Midbrain (tissue), 1 donor: ENCODE results near the gene GLUD1.
"Not testable (repeated sequence)": the region's sequence is repeated elsewhere in the genome, so short reads cannot be mapped to it uniquely, and the experiment has no call there.

ENCODE experiments used
- DNase-seq: peaks from one replicate; lab custom pipeline; 2025; lab: John Stamatoyannopoulos, UW

The GLUD1 gene

DNA sequence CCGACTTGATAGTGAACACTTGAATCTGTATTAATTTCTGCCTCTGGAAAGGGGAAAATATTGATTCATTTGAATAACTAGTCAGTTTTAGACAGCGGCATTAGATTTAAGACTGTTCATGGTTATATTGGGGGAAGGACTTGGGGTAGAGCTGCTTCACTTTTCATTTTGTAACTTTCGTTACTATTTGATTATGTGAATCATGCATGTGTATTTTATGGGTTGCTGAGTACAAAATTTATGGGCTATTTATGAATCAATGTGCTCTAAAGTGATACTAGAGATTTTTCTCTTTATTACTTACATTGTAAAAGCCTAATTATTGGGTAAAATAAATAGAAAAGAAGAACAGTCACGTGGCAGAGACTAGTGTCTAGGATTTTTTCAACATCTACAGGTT lies 4.9 kb downstream of the GLUD1 start:
- peak; percentile 13 for DNase-seq

GRCh38 chr10:87085537-87085936 lies 9.1 kb downstream of the GLUD1 start:
- DNase-seq: no peak

GRCh38 chr10:87084291-87084782 lies 10.3 kb downstream of the GLUD1 start:
- DNase-seq: not testable (repeated sequence)

DNA sequence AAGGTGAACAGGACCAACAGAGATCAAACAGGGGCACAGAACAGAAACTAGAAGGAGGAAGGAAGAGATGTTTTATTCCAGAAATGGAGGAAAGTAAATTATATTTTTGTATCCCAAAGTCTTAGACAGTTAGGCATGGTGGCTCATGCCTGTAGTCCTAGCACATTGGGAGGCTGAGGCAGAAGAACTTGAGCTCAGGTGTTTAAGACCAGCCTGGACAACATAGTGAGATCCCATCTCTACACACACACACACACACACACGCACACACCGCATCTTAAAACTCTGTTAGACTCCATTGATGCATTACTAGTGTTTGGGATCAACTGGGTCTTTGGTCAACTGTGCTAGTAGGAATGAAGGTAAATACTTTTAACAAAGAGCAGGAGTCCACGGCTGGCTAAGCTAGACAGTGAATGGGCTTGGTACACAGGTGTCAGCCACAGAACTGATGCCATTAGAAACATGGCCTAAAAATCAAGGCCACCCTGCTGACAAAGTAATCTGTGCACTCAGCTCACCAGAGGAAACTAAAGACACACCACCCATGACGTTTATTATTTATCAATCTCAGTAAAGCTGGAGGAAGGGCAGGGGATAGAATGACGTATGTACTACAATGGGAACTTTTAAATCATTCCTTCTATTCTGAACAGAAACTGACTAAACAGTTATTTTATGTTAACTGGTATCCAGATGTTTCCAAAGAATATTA lies 10.9 kb downstream of the GLUD1 start:
- DNase-seq: not testable (repeated sequence)

DNA sequence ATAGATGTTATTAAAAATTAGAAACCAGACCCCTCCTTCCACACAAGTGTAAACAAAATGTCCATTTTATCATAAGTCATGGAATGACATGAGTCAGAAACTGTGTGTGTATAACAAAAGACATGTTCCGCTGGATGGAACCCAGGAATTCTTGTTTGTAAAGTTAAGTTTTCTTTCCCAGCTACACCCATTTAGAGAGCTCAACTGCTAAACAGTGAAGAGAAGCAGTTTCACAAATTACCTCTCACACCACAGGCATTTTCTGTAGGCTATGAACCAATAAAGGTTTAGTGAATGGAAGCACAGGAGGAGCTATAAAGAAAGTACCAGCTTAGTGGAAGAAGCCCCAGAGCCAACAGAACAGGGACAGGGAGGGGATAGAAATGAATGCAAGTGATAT lies 12.4 kb downstream of the GLUD1 start:
- DNase-seq: not testable (repeated sequence)

GRCh38 chr10:87081574-87081973 lies 13.1 kb downstream of the GLUD1 start:
- DNase-seq: not testable (repeated sequence)

- not testable (repeated sequence) for DNase-seq
These were observed 14.0 kb downstream of the GLUD1 start for GRCh38 chr10:87080621-87081020.

- DNase-seq: no peak
These were observed 15.4 kb downstream of the GLUD1 start for GRCh38 chr10:87079106-87079836.

GRCh38 chr10:87076421-87076820 lies 18.2 kb downstream of the GLUD1 start:
- DNase-seq: not testable (repeated sequence)

- no peak for DNase-seq
These were observed 22.2 kb downstream of the GLUD1 start for GRCh38 chr10:87072449-87072848.

DNA sequence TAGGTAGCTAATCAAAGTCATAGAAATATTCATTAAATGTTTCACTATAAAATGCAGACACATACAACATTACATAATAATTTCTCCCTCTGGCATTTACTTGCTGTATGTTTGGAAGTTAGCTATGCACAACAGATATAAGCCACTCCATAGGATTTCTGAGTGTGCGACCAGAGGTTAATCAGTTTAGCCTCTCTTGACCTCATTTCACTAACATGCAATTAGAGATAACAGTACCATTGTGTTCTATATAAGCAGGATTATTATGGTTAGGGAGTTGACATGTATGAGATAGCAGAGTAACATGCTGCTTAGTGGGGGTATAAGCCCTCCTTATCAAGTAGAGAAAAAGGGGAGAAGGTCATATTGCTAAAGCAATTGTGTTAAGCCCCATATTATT lies 26.4 kb downstream of the GLUD1 start:
- DNase-seq: no peak

DNA sequence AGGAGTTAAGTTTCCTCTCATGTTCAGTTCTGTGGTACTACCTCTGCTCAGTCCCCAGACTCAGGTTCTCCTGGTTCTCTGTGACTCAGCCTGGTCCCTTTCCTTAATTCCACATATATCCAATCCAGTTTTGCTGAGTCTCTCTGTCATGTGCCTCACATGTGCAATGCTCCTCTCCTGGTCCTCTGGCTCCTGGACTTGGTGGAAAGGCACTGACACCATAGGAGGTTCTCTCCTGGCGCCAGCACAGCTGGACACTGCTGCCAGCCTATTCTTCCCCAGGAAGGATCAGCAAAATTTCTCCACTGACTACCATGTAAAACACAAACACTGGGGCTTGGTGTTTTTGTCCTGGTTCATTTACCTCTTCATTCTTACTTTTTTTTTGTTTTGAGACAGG lies 27.8 kb downstream of the GLUD1 start:
- no peak for DNase-seq

DNA sequence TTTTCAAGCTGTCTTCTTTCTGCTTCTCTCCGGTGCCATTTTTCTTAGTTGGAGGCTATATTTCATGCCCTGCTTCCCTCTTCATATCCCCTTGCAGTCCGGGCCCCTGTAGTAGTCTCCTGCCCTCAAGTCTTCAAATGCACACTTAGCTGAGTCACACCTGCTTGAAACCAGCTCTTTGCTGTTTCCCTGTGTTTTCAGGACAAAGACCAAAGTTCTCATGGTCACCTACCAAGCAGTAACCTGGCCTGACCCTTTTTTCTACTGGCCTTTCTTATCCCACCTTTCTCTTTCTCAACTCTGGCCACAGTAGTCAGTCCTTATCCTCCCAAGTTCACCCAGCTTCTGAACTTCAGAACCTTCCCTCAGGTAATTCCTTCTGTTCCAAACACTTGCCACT lies 28.5 kb downstream of the GLUD1 start:
- DNase-seq: no peak

DNA sequence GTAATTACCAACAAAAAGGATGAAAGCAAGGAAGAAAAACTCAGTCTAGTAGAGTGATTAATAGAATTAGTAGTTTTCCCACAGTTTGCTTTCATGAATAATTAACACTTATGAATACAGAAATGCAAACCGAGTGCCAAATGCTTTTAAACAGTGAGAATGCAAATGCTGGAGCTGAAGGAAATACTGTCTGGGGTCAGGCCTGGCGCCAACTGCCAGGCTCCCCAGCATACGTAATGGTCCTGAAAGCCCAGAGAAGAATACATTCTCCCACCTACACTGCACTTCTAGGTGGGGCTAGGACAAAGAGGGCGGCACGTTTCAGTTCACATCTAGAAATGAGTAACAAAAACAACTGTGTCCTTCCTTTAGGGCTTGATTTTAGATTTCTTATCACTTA lies 30.0 kb downstream of the GLUD1 start:
- DNase-seq: peak; percentile 63

DNA sequence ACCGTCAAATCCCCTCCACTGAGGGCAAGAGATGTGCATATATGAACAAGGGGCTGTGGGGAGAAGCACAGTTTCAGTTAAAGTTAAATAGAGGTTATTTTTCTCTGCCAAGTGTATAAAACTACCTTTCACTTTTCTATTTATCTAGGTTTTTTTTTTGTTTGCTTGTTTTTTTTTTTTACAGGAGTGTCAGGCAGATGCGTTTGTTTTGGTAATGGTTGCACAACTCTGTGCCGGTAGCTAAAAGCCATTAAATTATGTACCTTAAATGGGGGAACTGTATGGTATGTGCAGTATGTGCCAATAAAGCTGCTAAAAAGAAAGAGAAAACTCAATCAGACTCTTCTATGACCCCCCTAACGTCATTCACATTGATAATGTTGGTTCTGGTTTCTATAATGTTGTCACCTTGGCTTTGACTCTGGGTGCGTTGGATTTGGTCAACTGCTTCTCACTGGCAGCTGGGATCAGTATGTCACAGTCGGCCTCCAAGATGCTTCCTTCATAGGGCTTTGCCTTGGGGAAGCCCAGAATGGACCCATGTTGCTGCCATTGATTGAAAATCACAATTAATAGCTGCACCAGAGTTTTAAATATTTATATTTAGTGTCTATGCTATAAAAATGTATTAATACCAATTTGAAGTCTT lies 34.2 kb downstream of the GLUD1 start:
- no peak for DNase-seq

DNA sequence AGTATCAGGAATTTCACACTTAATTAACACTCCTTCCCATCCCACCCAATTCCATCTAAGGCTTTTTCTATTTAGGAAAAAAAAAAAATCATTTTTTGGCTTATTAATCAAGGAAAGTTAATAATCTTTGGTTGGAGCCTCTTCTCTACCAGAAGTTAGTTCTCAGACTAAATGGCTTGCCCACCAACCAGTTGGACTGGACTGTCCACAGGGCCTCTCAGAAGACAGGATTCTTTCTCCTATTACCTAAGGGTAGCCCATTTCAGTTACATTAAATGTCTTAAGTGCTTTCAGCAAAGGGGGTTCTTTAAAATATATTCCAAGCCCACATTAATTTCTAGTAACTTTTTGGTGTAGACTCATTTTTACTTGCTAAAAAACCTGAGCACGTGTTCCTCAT lies 35.2 kb downstream of the GLUD1 start:
- no peak for DNase-seq

- peak; percentile 44 for DNase-seq
These were observed 36.5 kb downstream of the GLUD1 start for GRCh38 chr10:87058171-87058570.

GRCh38 chr10:87054373-87055295 lies 40.0 kb downstream of the GLUD1 start:
- DNase-seq: no peak

DNA sequence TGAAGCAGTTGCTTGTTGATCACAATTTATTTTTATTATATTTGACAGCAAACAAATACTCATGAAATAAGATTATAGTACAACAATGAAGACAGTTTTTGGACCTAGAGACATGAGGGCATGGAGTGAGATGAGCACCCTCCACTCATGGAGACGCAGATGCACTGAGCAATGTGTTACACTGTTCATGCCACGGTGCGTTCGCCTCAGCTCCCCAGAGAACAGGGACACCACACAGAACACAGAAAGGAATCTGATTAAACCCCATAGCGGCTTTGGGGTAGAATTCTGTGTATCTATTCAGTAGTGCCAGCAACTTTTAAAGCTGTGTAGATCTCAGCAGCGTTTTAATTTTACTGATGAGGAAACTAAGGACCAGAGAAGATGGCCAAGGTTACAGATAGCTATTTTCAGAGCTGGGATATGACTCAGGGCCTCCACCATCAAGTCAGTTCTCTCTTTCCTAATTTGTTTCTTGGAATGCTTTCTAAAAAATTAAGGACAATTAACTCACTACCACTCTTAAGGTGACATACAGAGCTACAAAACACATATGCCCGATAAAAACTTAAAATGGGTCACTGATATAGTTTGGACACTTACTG lies 41.0 kb downstream of the GLUD1 start:
- DNase-seq: no peak

DNA sequence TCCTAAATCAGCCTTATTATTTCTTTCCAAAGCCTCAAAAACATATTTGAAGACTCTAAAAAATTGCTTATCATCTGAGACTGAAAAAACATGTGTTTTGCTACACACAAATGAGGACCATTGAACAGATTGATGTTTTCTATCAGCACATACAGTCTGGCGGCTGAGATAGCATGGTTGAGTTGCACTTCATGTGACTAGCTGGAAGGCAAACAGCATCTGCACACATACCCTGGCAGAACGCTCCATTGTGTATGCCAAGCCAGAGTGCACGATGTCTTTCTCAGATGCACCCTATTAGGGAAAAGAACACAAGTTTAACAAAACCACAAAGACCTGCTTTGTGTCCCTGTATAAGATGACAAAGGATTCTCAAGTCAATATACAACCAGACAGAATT lies 41.5 kb downstream of the GLUD1 start:
- peak; percentile 83 for DNase-seq

GRCh38 chr10:87045434-87045938 lies 49.2 kb downstream of the GLUD1 start:
- no peak for DNase-seq
